Body of pancreas (tissue), 4 donors: ENCODE results near the gene RTL5. TPM values are rescaled to one million over a fixed set of nuclear protein-coding genes. Genes with fewer than 3 reads are reported as not detected.

ENCODE experiments used
- ATAC-seq: fragments of 150-250 bp; one replicate; pipeline ENCODE4 v1.9.1; 2016
- DNase-seq, 4 donors: peaks; one replicate each; pipeline ENCODE4 v3.0.0-alpha.2; 2019
- H3K27ac ChIP-seq, 4 donors: fragments of 200-600 bp; sonication (generic); 1 replicate in 3 of 4; 2 replicates in 1 of 4; pipeline versions ENCODE4 v1.5.1 to v1.6.1; 2016 to 2019; ENCODE audit warnings: mild to moderate bottlenecking in 1 of 4, mixed read lengths in 1 of 4, moderate library complexity in 1 of 4
- H3K27me3 ChIP-seq, 2 donors: fragments of 200-600 bp; sonication (generic); one replicate each; pipeline ENCODE4 v1.6.0; 2016; ENCODE audit warnings: mild to moderate bottlenecking in 1 of 2
- H3K36me3 ChIP-seq, 2 donors: fragments of 200-600 bp; sonication (generic); replicated peaks in 1 of 2; 2 replicates each; pipeline ENCODE4 v1.5.1; 2016; ENCODE audit warnings: low read depth in 2 of 2; ENCODE audit not compliant: insufficient read depth in 1 of 2
- H3K4me1 ChIP-seq: fragments of 200-600 bp; sonication (generic); one replicate; pipeline ENCODE4 v1.6.0; 2016
- H3K4me3 ChIP-seq, 2 donors: fragments of 200-600 bp; sonication (generic); 1 replicate in 1 of 2; 2 replicates in 1 of 2; pipeline ENCODE4 v1.5.1; 2016 to 2019
- H3K9me3 ChIP-seq, 3 donors: fragments of 200-600 bp; sonication (generic); 1 replicate in 2 of 3; 2 replicates in 1 of 3; pipeline ENCODE4 v1.5.1; 2016
- CTCF ChIP-seq, 7 experiments: fragments of 450-650 bp in 4 of 7; fragments of 200-600 bp in 3 of 7; sonication (generic) in 3 of 7; IDR thresholded peaks; one replicate each; pipeline ENCODE4 v1.5.1; 2016 to 2019; ENCODE audit warnings: antibody characterized with exemption in 7 of 7
- POLR2A ChIP-seq, 3 donors: fragments of 450-650 bp; IDR thresholded peaks; one replicate each; pipeline ENCODE4 v1.6.1; 2016; ENCODE audit warnings: antibody characterized with exemption in 3 of 3, mild to moderate bottlenecking in 2 of 3
- WGBS, 2 donors: methylation state at CpG; one replicate each; pipeline ENCODE4 v1.1.5; 2017; 5-methylcytosine and 5-hydroxymethylcytosine counted together
- intact Hi-C: fragments of 100-400 bp; cut with DNase I; formaldehyde crosslinking; loops from one replicate; pipeline ENCODE4 v1.15.1; 2023
- total RNA-seq, 2 donors: library from RNA; depleted of rRNA; stranded (reverse); fragments of >200 nt; gene quantifications; one replicate each; pipeline ENCODE4 v1.1.0, GENCODE V29; 2016

Gene RTL5
- total RNA-seq, 2 donors from 2014 or later = 1.6 to 2.3 TPM

GRCh38 chrX:72088761-72089160 is 43.0 kb downstream of the RTL5 start:
- Histone ChIP-seq H3K27me3 (no peaks in the 10 kb centered on the region), H3K9me3 (no peaks in the 10 kb centered on the region), H3K27ac (no peak overlapping the region), H3K4me3 (no peak overlapping the region), H3K36me3 (no peaks in the 10 kb centered on the region), H3K4me1 (no peaks in the 10 kb centered on the region)
- 62 to 64% methylated on average over 6 of the region's 6 CpGs for WGBS, 2 donors
- intact Hi-C loops = no loop called here
- no peak for DNase-seq
- TF ChIP-seq POLR2A (IDR thresholded peaks at IDR 0.05) (no peak), CTCF (IDR thresholded peaks at IDR 0.05) (no peak)
- no peak for ATAC-seq

GRCh38 chrX:72086995-72087394 is 44.7 kb downstream of the RTL5 start:
- H3K4me3 ChIP-seq = no peak overlapping the region
- no peaks in the 10 kb centered on the region for H3K9me3 ChIP-seq
- no peaks in the 10 kb centered on the region for H3K36me3 ChIP-seq
- TF ChIP-seq POLR2A (IDR thresholded peaks at IDR 0.05) (no peak), CTCF (IDR thresholded peaks at IDR 0.05) (no peak)
- H3K27me3 ChIP-seq = no peaks in the 10 kb centered on the region
- DNase-seq (no peak), ATAC-seq (no peak)
- WGBS, 2 donors = 50 to 81% methylated on average over 1 of the region's 1 CpG
- H3K27ac ChIP-seq = no peak overlapping the region
- intact Hi-C loops = no loop called here
- no peaks in the 10 kb centered on the region for H3K4me1 ChIP-seq

- ATAC-seq = no peak
- Histone ChIP-seq H3K4me1 (no peaks in the 10 kb centered on the region), H3K4me3 (no peak overlapping the region), H3K27ac (no peak overlapping the region), H3K36me3 (no peaks in the 10 kb centered on the region), H3K27me3 (no peaks in the 10 kb centered on the region), H3K9me3 (no peaks in the 10 kb centered on the region)
- DNase-seq = no peak
- intact Hi-C loops = no loop called here
- 90% methylated on average over 1 of the region's 1 CpG; no CpG with 5 or more reads in 1 of the 2 donors for WGBS, 2 donors
- TF ChIP-seq CTCF (IDR thresholded peaks at IDR 0.05) = no peak
- no peak for TF ChIP-seq POLR2A (IDR thresholded peaks at IDR 0.05)
Measured at GRCh38 chrX:72084114-72084513, 47.6 kb downstream of the RTL5 start.

GRCh38 chrX:72083291-72083690 is 48.4 kb downstream of the RTL5 start:
- ATAC-seq (no peak), DNase-seq (no peak)
- Histone ChIP-seq H3K4me3 (no peak overlapping the region), H3K4me1 (no peaks in the 10 kb centered on the region), H3K27me3 (no peaks in the 10 kb centered on the region), H3K27ac (no peak overlapping the region), H3K36me3 (no peaks in the 10 kb centered on the region), H3K9me3 (no peaks in the 10 kb centered on the region)
- WGBS, 2 donors = 89 to 100% methylated on average over 1 to 2 of the region's 2 CpGs
- TF ChIP-seq CTCF (IDR thresholded peaks at IDR 0.05) = no peak
- TF ChIP-seq POLR2A (IDR thresholded peaks at IDR 0.05) = no peak
- intact Hi-C loops = no loop called here

DNA sequence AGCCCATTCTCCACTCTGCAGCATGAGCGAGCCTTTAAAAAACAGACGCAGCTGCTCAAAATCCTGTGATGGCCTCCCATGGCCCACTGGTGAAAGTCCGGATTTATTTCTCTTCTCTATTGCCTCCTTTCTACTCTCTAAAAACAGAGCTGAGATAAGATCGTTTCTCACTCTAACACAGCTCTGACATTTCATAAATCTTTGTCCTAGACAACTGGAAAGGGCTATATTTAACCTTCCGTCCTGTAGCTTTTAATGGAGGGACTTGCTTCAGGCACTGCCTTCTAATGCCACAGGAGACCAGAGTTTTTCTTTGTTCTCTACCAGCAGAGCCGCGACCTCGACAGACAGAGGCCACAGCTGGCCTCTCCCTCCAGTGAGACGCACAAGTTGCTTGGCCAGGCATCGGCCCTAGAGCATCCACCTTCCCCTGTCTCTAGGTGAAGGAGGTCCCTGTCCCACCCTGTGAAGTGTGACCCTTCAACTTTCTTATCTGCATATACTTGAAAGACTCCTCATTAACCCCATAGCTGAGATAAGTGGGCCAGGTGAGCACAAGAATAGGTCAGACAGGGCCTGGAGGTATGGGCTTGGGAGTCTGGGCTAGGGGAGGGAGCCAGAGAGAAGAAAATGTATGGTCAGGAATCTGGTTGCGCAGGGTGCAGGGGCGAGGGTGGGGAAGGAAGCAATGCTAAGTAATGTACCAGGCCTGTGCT is 50.0 kb downstream of the RTL5 start:
- Histone ChIP-seq H3K9me3 (no peaks in the 10 kb centered on the region), H3K4me1 (no peaks in the 10 kb centered on the region), H3K27me3 (no peaks in the 10 kb centered on the region), H3K27ac (no peak overlapping the region), H3K4me3 (no peak overlapping the region), H3K36me3 (no peaks in the 10 kb centered on the region)
- no peak for ATAC-seq
- intact Hi-C loops = no loop called here
- no peak for TF ChIP-seq CTCF (IDR thresholded peaks at IDR 0.05)
- no peak for TF ChIP-seq POLR2A (IDR thresholded peaks at IDR 0.05)
- DNase-seq = no peak
- WGBS, 2 donors = 70 to 75% methylated on average over 11 to 12 of the region's 12 CpGs
